ENCODE results near the gene KLHL8. TPM values are rescaled to one million over a fixed set of nuclear protein-coding genes. Genes with fewer than 3 reads are reported as not detected.

KLHL8 gene
- total RNA-seq, 4 donors from 2014 or later: 6.9 to 12.4 (median 11.3) TPM

GRCh38 chr4:87229979-87230378 lies 9.6 kb upstream of the KLHL8 start:
- no peak for TF ChIP-seq POLR2A (IDR thresholded peaks at IDR 0.05)
- TF ChIP-seq CTCF (IDR thresholded peaks at IDR 0.05): no peak
- Histone ChIP-seq H3K4me1 (no peaks in the 10 kb centered on the region), H3K27me3 (no peaks in the 10 kb centered on the region), H3K4me3 (no peak overlapping the region), H3K36me3 (no peaks in the 10 kb centered on the region), H3K9me3 (no peaks in the 10 kb centered on the region), H3K27ac (no peak overlapping the region)
- no peak for DNase-seq

GRCh38 chr4:87228262-87228860 lies 7.9 kb upstream of the KLHL8 start:
- no peak for TF ChIP-seq POLR2A (IDR thresholded peaks at IDR 0.05)
- TF ChIP-seq CTCF (IDR thresholded peaks at IDR 0.05): no peak
- H3K4me3 ChIP-seq: no peak overlapping the region
- H3K4me1 ChIP-seq: no peaks in the 10 kb centered on the region
- peak overlapping the region in 2 of 4 donors; percentile 26 to 70 for H3K27ac ChIP-seq
- no peaks in the 10 kb centered on the region for H3K36me3 ChIP-seq
- no peak for DNase-seq
- no peaks in the 10 kb centered on the region for H3K9me3 ChIP-seq
- H3K27me3 ChIP-seq: no peaks in the 10 kb centered on the region

GRCh38 chr4:87227751-87228151 lies 7.3 kb upstream of the KLHL8 start:
- Histone ChIP-seq H3K4me3 (no peak overlapping the region), H3K9me3 (no peaks in the 10 kb centered on the region), H3K27ac (peak overlapping the region in 2 of 4 donors; percentile 26 to 70), H3K27me3 (no peaks in the 10 kb centered on the region), H3K4me1 (no peaks in the 10 kb centered on the region), H3K36me3 (no peaks in the 10 kb centered on the region)
- no peak for TF ChIP-seq CTCF (IDR thresholded peaks at IDR 0.05)
- no peak for TF ChIP-seq POLR2A (IDR thresholded peaks at IDR 0.05)
- no peak for DNase-seq

GRCh38 chr4:87225936-87226335 lies 5.5 kb upstream of the KLHL8 start:
- Histone ChIP-seq H3K9me3 (no peaks in the 10 kb centered on the region), H3K4me1 (no peaks in the 10 kb centered on the region), H3K27me3 (no peaks in the 10 kb centered on the region), H3K36me3 (no peaks in the 10 kb centered on the region), H3K27ac (no peak overlapping the region), H3K4me3 (no peak overlapping the region)
- DNase-seq: no peak
- TF ChIP-seq POLR2A (IDR thresholded peaks at IDR 0.05) (no peak), CTCF (IDR thresholded peaks at IDR 0.05) (no peak)

GRCh38 chr4:87224141-87224923 lies 3.9 kb upstream of the KLHL8 start:
- no peak for TF ChIP-seq CTCF (IDR thresholded peaks at IDR 0.05)
- TF ChIP-seq POLR2A (IDR thresholded peaks at IDR 0.05): no peak
- no peak for DNase-seq
- no peaks in the 10 kb centered on the region for H3K27me3 ChIP-seq
- no peak overlapping the region for H3K27ac ChIP-seq
- no peak overlapping the region for H3K4me3 ChIP-seq
- peaks cover 0 to 4% (median 0%) of the 10 kb centered on the region in 4 donors for H3K9me3 ChIP-seq
- no peaks in the 10 kb centered on the region for H3K4me1 ChIP-seq
- H3K36me3 ChIP-seq: no peaks in the 10 kb centered on the region
